Central memory CD8-positive, alpha-beta T cell (primary cell): Measurements from ENCODE around the gene RPL5.

ENCODE experiments used
- ATAC-seq: fragments of 150-1000 bp; cut with Tn5 transposase; replicated peaks from 2 replicates; pipeline ENCODE4 v1.10.0; 2022; ENCODE audit warnings: mild to moderate bottlenecking, moderate FRiP score, moderate number of reproducible peaks; ENCODE audit not compliant: poor library complexity, severe bottlenecking; ENCODE audit errors: extremely low read depth
- DNase-seq, 2 donors: peaks; one replicate each; pipeline ENCODE4 v3.0.0; 2021; ENCODE audit warnings: low spot score in 2 of 2
- H3K27ac Mint-ChIP-seq: one replicate; pipeline ENCODE4 v1.8.0; 2022; ENCODE audit warnings: low read depth, mild to moderate bottlenecking, moderate library complexity, mixed read lengths
- H3K27me3 Mint-ChIP-seq: one replicate; pipeline ENCODE4 v1.8.0; 2022; ENCODE audit warnings: mixed read lengths
- H3K36me3 Mint-ChIP-seq: one replicate; pipeline ENCODE4 v1.8.0; 2022; ENCODE audit warnings: mild to moderate bottlenecking, moderate library complexity, mixed read lengths; ENCODE audit not compliant: insufficient read depth
- H3K4me1 Mint-ChIP-seq: one replicate; pipeline ENCODE4 v1.8.0; 2022; ENCODE audit warnings: mixed read lengths
- H3K4me3 Mint-ChIP-seq: one replicate; pipeline ENCODE4 v1.8.0; 2022; ENCODE audit warnings: mild to moderate bottlenecking, moderate library complexity, mixed read lengths
- H3K9me3 Mint-ChIP-seq: one replicate; pipeline ENCODE4 v1.8.0; 2022; ENCODE audit warnings: mixed read lengths

Gene RPL5

GRCh38 chr1:92874987-92875386 is 43.1 kb downstream of the RPL5 start:
- H3K4me1 Mint-ChIP-seq = peaks cover 17% of the 10 kb centered on the region
- DNase-seq = no peak
- H3K27me3 Mint-ChIP-seq = no peaks in the 10 kb centered on the region
- no peak for ATAC-seq
- no peaks in the 10 kb centered on the region for H3K9me3 Mint-ChIP-seq
- no peak overlapping the region for H3K4me3 Mint-ChIP-seq
- no peaks in the 10 kb centered on the region for H3K36me3 Mint-ChIP-seq
- no peak overlapping the region for H3K27ac Mint-ChIP-seq

DNA sequence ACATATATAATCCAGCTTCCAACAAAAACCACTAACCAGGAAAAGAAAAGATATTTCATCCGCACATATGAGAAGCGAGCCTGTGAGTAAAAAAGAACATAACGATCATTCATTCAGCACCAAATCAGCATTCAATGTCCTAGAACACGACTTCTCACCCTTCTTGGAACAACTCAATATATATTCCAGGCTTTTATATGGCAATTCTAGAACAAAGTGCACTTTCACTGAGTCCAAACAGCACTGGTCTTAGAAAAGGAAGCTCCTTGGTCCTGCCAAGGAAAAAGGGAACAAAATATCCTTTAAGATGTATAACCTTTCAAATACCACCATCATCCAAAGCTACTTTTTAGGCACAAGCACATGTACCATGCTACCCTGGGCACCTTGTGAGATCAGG is 44.5 kb downstream of the RPL5 start:
- Mint-ChIP-seq H3K4me3 (no peak overlapping the region), H3K27ac (no peak overlapping the region), H3K9me3 (no peaks in the 10 kb centered on the region), H3K4me1 (peaks cover 17% of the 10 kb centered on the region), H3K36me3 (no peaks in the 10 kb centered on the region), H3K27me3 (no peaks in the 10 kb centered on the region)
- no peak for DNase-seq
- ATAC-seq = no peak

DNA sequence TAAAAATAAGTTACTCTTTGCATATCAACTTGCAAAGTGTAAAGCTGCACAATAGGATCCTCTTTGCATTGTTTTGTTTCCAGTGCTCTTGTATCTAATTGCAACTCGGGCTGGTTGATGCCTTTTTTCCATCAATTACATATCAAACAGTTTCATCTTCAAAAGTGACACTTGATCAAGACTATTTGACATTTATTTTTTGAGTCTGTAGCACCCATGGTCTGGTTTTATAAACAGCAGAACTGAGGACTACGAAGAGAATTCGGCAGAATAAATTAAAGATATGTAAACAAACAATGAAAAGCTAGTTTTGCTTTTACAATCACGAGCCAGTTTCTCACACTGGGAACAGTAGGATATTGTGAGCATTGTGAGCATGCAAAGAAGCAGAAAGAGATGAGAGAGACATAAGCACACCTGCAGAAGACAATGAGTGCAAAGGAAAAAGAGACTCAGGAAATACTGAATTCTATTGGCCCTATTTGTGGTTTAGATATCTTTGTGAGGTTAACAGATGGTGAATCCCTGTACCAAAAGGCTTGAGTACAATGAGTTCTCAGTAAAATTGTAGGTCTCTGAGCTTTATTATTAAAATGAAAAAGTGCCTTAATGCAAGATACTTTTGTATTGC is 45.4 kb downstream of the RPL5 start:
- no peak for DNase-seq
- Mint-ChIP-seq H3K27me3 (no peaks in the 10 kb centered on the region), H3K9me3 (no peaks in the 10 kb centered on the region), H3K4me3 (peak overlapping the region; percentile 58), H3K36me3 (no peaks in the 10 kb centered on the region), H3K4me1 (peaks cover 19% of the 10 kb centered on the region), H3K27ac (peak overlapping the region; percentile 68)
- ATAC-seq = peak; percentile 68

GRCh38 chr1:92877792-92878191 is 46.0 kb downstream of the RPL5 start:
- H3K27ac Mint-ChIP-seq = peak overlapping the region; percentile 68
- H3K4me3 Mint-ChIP-seq = peak overlapping the region; percentile 58
- peaks cover 25% of the 10 kb centered on the region for H3K4me1 Mint-ChIP-seq
- no peaks in the 10 kb centered on the region for H3K9me3 Mint-ChIP-seq
- ATAC-seq (peak; percentile 49), DNase-seq (no peak)
- H3K27me3 Mint-ChIP-seq = no peaks in the 10 kb centered on the region
- no peaks in the 10 kb centered on the region for H3K36me3 Mint-ChIP-seq

GRCh38 chr1:92879316-92879968 is 47.6 kb downstream of the RPL5 start:
- ATAC-seq = no peak
- no peak for DNase-seq
- Mint-ChIP-seq H3K4me3 (no peak overlapping the region), H3K27me3 (no peaks in the 10 kb centered on the region), H3K9me3 (no peaks in the 10 kb centered on the region), H3K27ac (no peak overlapping the region), H3K36me3 (peaks cover 2% of the 10 kb centered on the region), H3K4me1 (peaks cover 37% of the 10 kb centered on the region)

DNA sequence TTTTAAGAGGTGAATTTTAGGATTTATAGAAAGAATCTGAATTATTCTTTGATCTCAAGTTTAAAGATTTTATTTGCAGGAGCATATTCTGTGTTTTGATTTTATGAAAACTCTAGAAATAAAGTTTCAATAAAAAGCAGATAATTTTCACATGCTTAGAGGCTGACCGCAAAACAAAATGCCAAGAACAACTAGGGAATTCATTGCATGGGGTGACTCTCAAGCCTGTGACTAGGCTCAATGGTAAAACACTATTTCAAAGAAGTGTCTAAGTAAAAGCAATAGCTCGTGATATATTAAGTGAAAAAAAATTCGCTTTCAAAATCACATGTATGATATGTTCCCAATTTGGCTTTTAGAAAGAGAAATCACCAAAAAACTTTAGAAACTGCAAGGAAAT is 49.6 kb downstream of the RPL5 start:
- peaks cover 31% of the 10 kb centered on the region for H3K4me1 Mint-ChIP-seq
- H3K36me3 Mint-ChIP-seq = peaks cover 2% of the 10 kb centered on the region
- no peak overlapping the region for H3K4me3 Mint-ChIP-seq
- no peak for DNase-seq
- ATAC-seq = no peak
- peak overlapping the region; percentile 29 for H3K27ac Mint-ChIP-seq
- no peaks in the 10 kb centered on the region for H3K27me3 Mint-ChIP-seq
- H3K9me3 Mint-ChIP-seq = no peaks in the 10 kb centered on the region

DNA sequence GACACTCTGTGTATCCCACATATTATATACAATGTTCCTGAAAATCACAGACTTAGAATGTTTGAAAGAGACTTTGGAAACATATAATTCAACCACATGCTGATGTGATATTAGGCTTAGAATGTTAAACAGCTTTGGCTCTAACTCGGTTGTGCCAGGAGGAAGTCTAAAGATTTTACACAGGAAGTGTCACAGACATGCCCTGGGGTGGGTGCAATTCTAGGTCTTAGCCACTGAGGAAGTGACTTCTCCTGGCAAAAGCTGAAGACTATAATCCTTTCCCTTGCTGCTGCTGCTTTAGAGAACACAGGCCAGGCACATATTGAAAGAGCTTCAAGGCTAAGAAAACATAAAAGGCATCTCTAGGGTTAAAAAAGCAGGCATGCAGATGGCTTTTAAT is 51.0 kb downstream of the RPL5 start:
- peak; percentile 98 for ATAC-seq
- Mint-ChIP-seq H3K27me3 (no peaks in the 10 kb centered on the region), H3K27ac (peak overlapping the region; percentile 95), H3K4me1 (peaks cover 30% of the 10 kb centered on the region), H3K36me3 (peaks cover 2% of the 10 kb centered on the region), H3K9me3 (no peaks in the 10 kb centered on the region), H3K4me3 (peak overlapping the region; percentile 43)
- DNase-seq = peak in 1 of 2 donors; percentile 49

GRCh38 chr1:92883297-92883696 is 51.5 kb downstream of the RPL5 start:
- no peaks in the 10 kb centered on the region for H3K9me3 Mint-ChIP-seq

GRCh38 chr1:92884195-92884594 is 52.4 kb downstream of the RPL5 start:
- H3K4me1 Mint-ChIP-seq = peaks cover 29% of the 10 kb centered on the region
- H3K9me3 Mint-ChIP-seq = no peaks in the 10 kb centered on the region
- H3K4me3 Mint-ChIP-seq = no peak overlapping the region
- H3K36me3 Mint-ChIP-seq = peaks cover 2% of the 10 kb centered on the region
- DNase-seq (no peak), ATAC-seq (no peak)
- H3K27ac Mint-ChIP-seq = peak overlapping the region; percentile 95
- no peaks in the 10 kb centered on the region for H3K27me3 Mint-ChIP-seq

More at GRCh38 chr1:92883297-92883696, 51.5 kb downstream of the RPL5 start:
- Mint-ChIP-seq H3K4me1 (peaks cover 25% of the 10 kb centered on the region), H3K27ac (peak overlapping the region; percentile 95), H3K36me3 (peaks cover 2% of the 10 kb centered on the region), H3K27me3 (no peaks in the 10 kb centered on the region), H3K4me3 (peak overlapping the region; percentile 43)
- DNase-seq = no peak
- ATAC-seq = peak; percentile 31

GRCh38 chr1:92886886-92887419 is 55.1 kb downstream of the RPL5 start:
- Mint-ChIP-seq H3K4me3 (no peak overlapping the region), H3K27ac (no peak overlapping the region), H3K27me3 (no peaks in the 10 kb centered on the region), H3K4me1 (peaks cover 29% of the 10 kb centered on the region), H3K36me3 (peaks cover 2% of the 10 kb centered on the region), H3K9me3 (no peaks in the 10 kb centered on the region)
- DNase-seq (no peak), ATAC-seq (no peak)

GRCh38 chr1:92887465-92887864 is 55.6 kb downstream of the RPL5 start:
- ATAC-seq = no peak
- peaks cover 25% of the 10 kb centered on the region for H3K4me1 Mint-ChIP-seq
- H3K4me3 Mint-ChIP-seq = no peak overlapping the region
- H3K27me3 Mint-ChIP-seq = no peaks in the 10 kb centered on the region
- H3K27ac Mint-ChIP-seq = no peak overlapping the region
- H3K36me3 Mint-ChIP-seq = peaks cover 2% of the 10 kb centered on the region
- no peak for DNase-seq
- peaks cover under 1% of the 10 kb centered on the region for H3K9me3 Mint-ChIP-seq
